Gastroesophageal sphincter (tissue), 4 donors: ENCODE measurements around the gene EPHA4. TPM values are rescaled to one million over a fixed set of nuclear protein-coding genes. Genes with fewer than 3 reads are reported as not detected.

ENCODE experiments used
- ATAC-seq: fragments of 150-250 bp; one replicate; pipeline ENCODE4 v1.9.1; 2016; ENCODE audit warnings: mild to moderate bottlenecking, moderate library complexity
- H3K27ac ChIP-seq, 4 donors: fragments of 200-600 bp; sonication (generic) in 3 of 4; 1 replicate in 3 of 4; 2 replicates in 1 of 4; pipeline ENCODE4 v1.5.1; 2016 to 2019
- H3K27me3 ChIP-seq: fragments of 200-600 bp; sonication (generic); one replicate; pipeline ENCODE4 v1.5.1; 2019
- H3K36me3 ChIP-seq, 2 donors: fragments of 200-600 bp; sonication (generic); one replicate each; pipeline ENCODE4 v1.5.1; 2019; ENCODE audit warnings: control low read depth in 1 of 2
- H3K4me1 ChIP-seq, 3 donors: fragments of 200-600 bp; sonication (generic); 1 replicate in 2 of 3; 2 replicates in 1 of 3; pipeline ENCODE4 v1.5.1; 2016 to 2019; ENCODE audit warnings: control low read depth in 2 of 3
- H3K4me3 ChIP-seq, 2 donors: fragments of 200-600 bp; sonication (generic); one replicate each; pipeline ENCODE4 v1.5.1; 2019; ENCODE audit warnings: mild to moderate bottlenecking in 1 of 2, moderate library complexity in 1 of 2
- H3K9me3 ChIP-seq, 3 donors: fragments of 200-600 bp; sonication (generic); one replicate each; pipeline ENCODE4 v1.5.1; 2017 to 2019; ENCODE audit warnings: control low read depth in 2 of 3
- CTCF ChIP-seq, 4 experiments: fragments of 200-600 bp in 2 of 4; fragments of 450-650 bp in 2 of 4; sonication (generic) in 1 of 4; IDR thresholded peaks; one replicate each; pipeline ENCODE4 v1.5.1; 2017 to 2019; ENCODE audit warnings: antibody characterized with exemption in 4 of 4, mild to moderate bottlenecking in 2 of 4, moderate library complexity in 2 of 4
- EP300 ChIP-seq: sonication (generic); formaldehyde crosslinking; IDR thresholded peaks from one replicate; pipeline ENCODE4 v1.6.1; 2017; ENCODE audit warnings: antibody characterized with exemption, mild to moderate bottlenecking
- POLR2A ChIP-seq, 2 donors: fragments of 450-650 bp; IDR thresholded peaks; one replicate each; pipeline ENCODE4 v1.6.1; 2017; ENCODE audit warnings: antibody characterized with exemption in 2 of 2, mild to moderate bottlenecking in 2 of 2, moderate library complexity in 1 of 2
- POLR2AphosphoS5 ChIP-seq: sonication (generic); formaldehyde crosslinking; IDR thresholded peaks from one replicate; pipeline ENCODE4 v1.6.1; 2017; ENCODE audit warnings: antibody characterized with exemption
- WGBS, 2 donors: methylation state at CpG; one replicate each; pipeline ENCODE4 v1.1.5; 2018; ENCODE audit warnings: low coverage in 1 of 2; 5-methylcytosine and 5-hydroxymethylcytosine counted together
- total RNA-seq, 4 donors: library from RNA; depleted of rRNA; stranded (reverse); fragments of >200 nt; gene quantifications; one replicate each; pipeline ENCODE4 v1.1.0, GENCODE V29; 2016

EPHA4 gene
- total RNA-seq, 4 donors from 2014 or later, result 21.3 to 41.2 (median 31.6) TPM

- Histone ChIP-seq H3K4me3 (peak overlapping the region; percentile 62 to 72), H3K27me3 (peaks cover 22% of the 10 kb centered on the region), H3K27ac (peak overlapping the region in 3 of 4 donors; percentile 85 to 88 (median 87)), H3K9me3 (no peaks in the 10 kb centered on the region), H3K36me3 (no peaks in the 10 kb centered on the region), H3K4me1 (peaks cover 0 to 53% (median 9%) of the 10 kb centered on the region in 3 donors)
- no peak for ATAC-seq
- WGBS, 2 donors, result 8 to 11% methylated on average over 5 to 7 of the region's 7 CpGs
- no peak for TF ChIP-seq POLR2A (IDR thresholded peaks at IDR 0.05)
- TF ChIP-seq EP300, result no peak
- TF ChIP-seq CTCF (IDR thresholded peaks at IDR 0.05), result no peak
- no peak for TF ChIP-seq POLR2AphosphoS5
Observed at GRCh38 chr2:221574231-221574570, 2.1 kb upstream of the EPHA4 start.

DNA sequence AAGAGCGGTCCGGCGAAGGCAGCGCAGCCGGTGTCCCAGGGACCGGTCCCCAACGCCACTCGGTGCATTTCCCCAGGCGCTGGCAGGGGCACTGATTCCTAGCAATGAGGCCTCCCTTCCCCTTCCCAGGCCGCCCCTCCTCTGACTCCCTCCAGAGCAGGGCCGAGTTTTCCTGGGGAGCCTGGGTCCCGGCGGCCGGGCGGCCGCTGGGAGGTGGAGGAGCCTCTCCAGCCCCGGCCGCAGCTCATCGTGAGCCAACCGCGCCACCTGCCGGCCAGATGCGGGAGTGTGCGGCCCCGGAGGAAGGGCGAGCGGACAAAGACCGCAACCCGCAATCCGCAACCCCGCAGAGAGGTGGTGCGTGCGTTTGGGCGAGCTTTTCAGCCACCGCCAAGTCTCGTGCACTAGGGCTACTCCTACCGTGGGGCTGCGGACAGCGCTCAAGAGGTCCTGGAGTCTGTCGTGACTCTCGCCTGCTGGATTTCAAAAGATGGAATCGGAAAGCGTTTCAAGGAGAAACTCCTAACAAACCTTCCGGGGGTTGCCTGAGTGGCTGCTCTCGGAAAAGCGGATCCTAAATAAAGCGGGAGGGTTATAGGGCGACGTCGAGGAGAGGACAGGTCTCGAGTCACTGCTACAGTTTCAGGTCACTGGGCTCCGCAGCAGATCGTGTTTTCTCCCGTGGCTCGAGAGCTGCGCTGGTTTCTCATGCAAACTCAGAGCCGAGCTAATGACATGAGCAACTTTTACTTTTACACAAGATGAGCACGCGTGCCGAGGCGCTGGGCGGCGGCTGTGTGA is 1.5 kb upstream of the EPHA4 start:
- peak overlapping the region; percentile 62 to 72 for H3K4me3 ChIP-seq
- peaks cover 26% of the 10 kb centered on the region for H3K27me3 ChIP-seq
- H3K36me3 ChIP-seq, result no peaks in the 10 kb centered on the region
- WGBS, 2 donors, result 0 to 4% methylated on average over 9 to 12 of the region's 63 CpGs
- peak; percentile 76 for ATAC-seq
- peaks cover 0 to 53% (median 9%) of the 10 kb centered on the region in 3 donors for H3K4me1 ChIP-seq
- no peaks in the 10 kb centered on the region for H3K9me3 ChIP-seq
- no peak for TF ChIP-seq EP300
- no peak for TF ChIP-seq POLR2A (IDR thresholded peaks at IDR 0.05)
- peak; percentile 98 to 99 (median 99) for TF ChIP-seq CTCF (IDR thresholded peaks at IDR 0.05)
- TF ChIP-seq POLR2AphosphoS5, result peak; percentile 55
- peak overlapping the region; percentile 39 to 88 (median 86) for H3K27ac ChIP-seq

DNA sequence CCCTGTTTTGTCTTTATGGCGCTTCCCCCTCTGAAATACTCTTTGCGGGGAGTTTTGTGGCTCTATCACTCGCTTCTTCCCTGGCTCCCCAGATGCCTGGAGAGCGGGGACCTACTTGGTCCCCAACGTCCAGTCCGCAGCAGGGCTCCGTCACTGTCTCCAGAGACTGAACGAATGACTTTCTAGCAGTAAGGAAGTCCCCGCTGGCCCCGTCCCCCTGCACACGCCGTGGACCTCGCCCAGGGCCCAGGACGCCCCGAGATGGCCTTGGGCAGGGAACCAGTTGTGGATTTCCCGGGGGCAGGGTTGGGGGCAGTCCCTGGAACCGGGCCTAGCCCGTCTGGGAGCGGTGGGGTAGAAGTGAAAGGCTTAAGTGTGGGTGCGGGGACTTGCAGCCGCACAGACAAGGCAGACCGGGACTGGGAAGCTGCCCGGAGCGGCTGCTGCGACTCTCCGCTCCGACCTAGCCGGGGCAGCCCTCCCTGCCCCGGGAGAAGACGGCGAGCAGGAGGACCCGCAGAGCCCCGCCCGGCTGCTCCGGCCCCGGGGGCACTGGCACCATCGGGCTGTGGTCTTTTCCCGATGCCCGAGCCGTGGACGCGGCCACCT is 821 bp upstream of the EPHA4 start:
- peaks cover 0 to 59% (median 9%) of the 10 kb centered on the region in 3 donors for H3K4me1 ChIP-seq
- 0% methylated on average over 3 of the region's 42 CpGs; no CpG with 5 or more reads in 1 of the 2 donors for WGBS, 2 donors
- H3K4me3 ChIP-seq, result peak overlapping the region; percentile 62 to 72
- H3K36me3 ChIP-seq, result no peaks in the 10 kb centered on the region
- ATAC-seq, result peak; percentile 20
- peak overlapping the region; percentile 39 to 88 (median 86) for H3K27ac ChIP-seq
- H3K9me3 ChIP-seq, result no peaks in the 10 kb centered on the region
- TF ChIP-seq EP300 (no peak), POLR2A (IDR thresholded peaks at IDR 0.05) (no peak), POLR2AphosphoS5 (no peak), CTCF (IDR thresholded peaks at IDR 0.05) (no peak)
- H3K27me3 ChIP-seq, result peaks cover 26% of the 10 kb centered on the region

GRCh38 chr2:221571551-221572218 is 419 bp downstream of the EPHA4 start:
- H3K27ac ChIP-seq, result peak overlapping the region; percentile 10 to 88 (median 86)

More at GRCh38 chr2:221571551-221572218, 419 bp downstream of the EPHA4 start:
- Histone ChIP-seq H3K9me3 (no peaks in the 10 kb centered on the region), H3K4me1 (peaks cover 0 to 62% (median 9%) of the 10 kb centered on the region in 3 donors), H3K4me3 (peak overlapping the region; percentile 62 to 72), H3K27me3 (peaks cover 24% of the 10 kb centered on the region), H3K36me3 (no peaks in the 10 kb centered on the region)
- ATAC-seq, result peak; percentile 1
- WGBS, 2 donors, result 0 to 1% methylated on average over 1 to 16 of the region's 61 CpGs
- TF ChIP-seq EP300 (no peak), CTCF (IDR thresholded peaks at IDR 0.05) (no peak), POLR2A (IDR thresholded peaks at IDR 0.05) (no peak), POLR2AphosphoS5 (no peak)
